IMR-90 (cell line): ENCODE measurements around the gene SPATA31E1. TPM values are rescaled to one million over a fixed set of nuclear protein-coding genes. Genes with fewer than 3 reads are reported as not detected.

Source experiments
- ATAC-seq: fragments of 200-7000 bp; cut with Tn5 transposase; 2 replicates; pipeline ENCODE4 v1.9.1; 2020; ENCODE audit warnings: low read depth, mild to moderate bottlenecking, moderate library complexity
- BruUV-seq: library from RNA; stranded (reverse); fragments of 400-500 nt; replicated peaks from 2 replicates; lab custom pipeline; 2021; lab: Mats Ljungman, UMichigan
- CTCF ChIA-PET: fragments of 300-600 bp; formaldehyde crosslinking; extraction: SDS; loops from one replicate; lab custom pipeline; 2021; ENCODE audit warnings: antibody characterized with exemption; lab: Yijun Ruan, JAX
- POLR2A ChIA-PET: fragments of 300-600 bp; sonication (Branson Sonifier 250); formaldehyde crosslinking; loops from one replicate; lab custom pipeline; 2022; ENCODE audit warnings: antibody characterized with exemption; ENCODE audit not compliant: unreplicated experiment; lab: Charles Lee
- DNase-seq: peaks from one replicate; pipeline ENCODE4 v3.0.0; 2013
- H2AFZ ChIP-seq: replicated peaks from 2 replicates; pipeline ENCODE3; 2013; ENCODE audit warnings: low read length, mild to moderate bottlenecking; ENCODE audit not compliant: poor library complexity
- H2AK5ac ChIP-seq: 2 replicates; pipeline ENCODE4 v1.6.1; 2013; ENCODE audit warnings: low read depth, low read length, inconsistent platforms
- H2AK9ac ChIP-seq: replicated peaks from 2 replicates; pipeline ENCODE3; 2013; ENCODE audit warnings: mild to moderate bottlenecking, low read depth, low read length, moderate library complexity; ENCODE audit not compliant: poor library complexity
- H2BK120ac ChIP-seq: 2 replicates; pipeline ENCODE4 v1.6.1; 2013; ENCODE audit warnings: low read depth, low read length, inconsistent platforms
- H2BK15ac ChIP-seq: 3 replicates; pipeline ENCODE4 v1.6.1; 2013; ENCODE audit warnings: low read depth, low read length, inconsistent platforms
- H2BK20ac ChIP-seq: 2 replicates; pipeline ENCODE4 v1.6.1; 2013; ENCODE audit warnings: low read depth, mild to moderate bottlenecking, inconsistent platforms, low read length, moderate library complexity
- H2BK5ac ChIP-seq: 2 replicates; pipeline ENCODE4 v1.6.1; 2013; ENCODE audit warnings: mild to moderate bottlenecking, low read depth, low read length, inconsistent platforms; ENCODE audit not compliant: poor library complexity, severe bottlenecking
- H3K14ac ChIP-seq: replicated peaks from 2 replicates; pipeline ENCODE4 v1.6.1; 2013; ENCODE audit warnings: low read depth, low read length, inconsistent platforms
- H3K18ac ChIP-seq: 2 replicates; pipeline ENCODE4 v1.6.1; 2013; ENCODE audit warnings: low read depth, low read length, control low read depth
- H3K23ac ChIP-seq: 2 replicates; pipeline ENCODE4 v1.6.1; 2013; ENCODE audit warnings: low read depth, low read length, inconsistent platforms
- H3K27ac ChIP-seq: 2 replicates; pipeline ENCODE4 v1.5.1; 2013; ENCODE audit warnings: mild to moderate bottlenecking, control low read depth, low read length; ENCODE audit not compliant: insufficient read depth
- H3K27me3 ChIP-seq: 2 replicates; pipeline ENCODE4 v1.6.1; 2013; ENCODE audit warnings: low read length; ENCODE audit not compliant: control insufficient read depth, insufficient read depth
- H3K36me3 ChIP-seq: 2 replicates; pipeline ENCODE4 v1.6.1; 2013; ENCODE audit warnings: low read length, mixed read lengths; ENCODE audit not compliant: control insufficient read depth, insufficient read depth
- H3K4ac ChIP-seq: 2 replicates; pipeline ENCODE4 v1.6.1; 2013; ENCODE audit warnings: low read depth, low read length, inconsistent platforms
- H3K4me1 ChIP-seq: 2 replicates; pipeline ENCODE4 v1.6.1; 2013; ENCODE audit warnings: low read length, mixed read lengths; ENCODE audit not compliant: control insufficient read depth, insufficient read depth
- H3K4me2 ChIP-seq: 2 replicates; pipeline ENCODE4 v1.6.1; 2013; ENCODE audit warnings: low read depth, mild to moderate bottlenecking, control low read depth, low read length, moderate library complexity
- H3K4me3 ChIP-seq: 2 replicates; pipeline ENCODE4 v1.5.1; 2013; ENCODE audit warnings: low read depth, mild to moderate bottlenecking, control low read depth, low read length, moderate library complexity; ENCODE audit not compliant: insufficient read depth
- H3K56ac ChIP-seq: 2 replicates; pipeline ENCODE4 v1.6.1; 2013; ENCODE audit warnings: low read length, inconsistent platforms; ENCODE audit not compliant: insufficient read depth; ENCODE audit errors: extremely low read depth
- H3K79me1 ChIP-seq, 2 experiments: 2 replicates each; pipeline ENCODE4 v1.6.1; 2013; ENCODE audit warnings: low read length in 2 of 2, inconsistent platforms in 1 of 2, low read depth in 1 of 2
- H3K9ac ChIP-seq: 2 replicates; pipeline ENCODE4 v1.6.1; 2013; ENCODE audit warnings: low read depth, low read length, control low read depth
- H3K9me1 ChIP-seq: 2 replicates; pipeline ENCODE4 v1.6.1; 2013; ENCODE audit warnings: low read length, inconsistent platforms; ENCODE audit not compliant: insufficient read depth
- H3K9me3 ChIP-seq: 2 replicates; pipeline ENCODE4 v1.6.1; 2013; ENCODE audit warnings: low read length; ENCODE audit not compliant: control insufficient read depth, insufficient read depth
- H4K20me1 ChIP-seq: 2 replicates; pipeline ENCODE4 v1.6.1; 2013; ENCODE audit warnings: low read length, inconsistent platforms; ENCODE audit not compliant: insufficient read depth
- H4K5ac ChIP-seq: 2 replicates; pipeline ENCODE4 v1.6.1; 2013; ENCODE audit warnings: mild to moderate bottlenecking, low read depth, low read length, control low read depth
- H4K8ac ChIP-seq, 2 experiments: 2 replicates each; pipeline ENCODE4 v1.6.1; 2013; ENCODE audit warnings: low read depth in 2 of 2, low read length in 2 of 2, control low read depth in 1 of 2, inconsistent platforms in 1 of 2
- H4K91ac ChIP-seq: 2 replicates; pipeline ENCODE4 v1.6.1; 2013; ENCODE audit warnings: low read depth, low read length, inconsistent platforms; ENCODE audit not compliant: insufficient read depth
- BHLHE40 ChIP-seq: fragments of 150-350 bp; IDR thresholded peaks from 2 replicates; pipeline ENCODE4 v1.6.1; 2016; ENCODE audit warnings: mild to moderate bottlenecking, low read depth, low read length
- CEBPB ChIP-seq: IDR thresholded peaks from 2 replicates; pipeline ENCODE4 v1.6.1; 2012; ENCODE audit warnings: low read depth, low read length, improper control_type of control experiment
- CHD1 ChIP-seq: IDR thresholded peaks from 2 replicates; pipeline ENCODE4 v1.6.1; 2012; ENCODE audit warnings: low read depth, low read length, improper control_type of control experiment
- CTCF ChIP-seq: conservative IDR thresholded peaks from 2 replicates; pipeline ENCODE4 v1.5.1; 2012; ENCODE audit warnings: mild to moderate bottlenecking, low read depth, low read length, improper control_type of control experiment
- ELK1 ChIP-seq: fragments of 150-350 bp; IDR thresholded peaks from 2 replicates; pipeline ENCODE4 v1.6.1; 2016; ENCODE audit warnings: low read depth, mild to moderate bottlenecking, low read length, moderate library complexity, borderline replicate concordance
- FOS ChIP-seq: fragments of 150-350 bp; IDR thresholded peaks from 2 replicates; pipeline ENCODE4 v1.6.1; 2016; ENCODE audit warnings: low read depth, low read length
- MXI1 ChIP-seq: IDR thresholded peaks from 2 replicates; pipeline ENCODE4 v1.6.1; 2012; ENCODE audit warnings: low read depth, mild to moderate bottlenecking, low read length, moderate library complexity, borderline replicate concordance
- NFE2L2 ChIP-seq: fragments of 150-350 bp; IDR thresholded peaks from 2 replicates; pipeline ENCODE4 v1.6.1; 2016; ENCODE audit warnings: low read depth, mild to moderate bottlenecking, low read length
- POLR2A ChIP-seq: IDR thresholded peaks from 2 replicates; pipeline ENCODE4 v1.6.1; 2012; ENCODE audit warnings: mild to moderate bottlenecking, low read depth, low read length
- RAD21 ChIP-seq: IDR thresholded peaks from 2 replicates; pipeline ENCODE4 v1.6.1; 2012; ENCODE audit warnings: low read length, improper control_type of control experiment
- RFX5 ChIP-seq: IDR thresholded peaks from 2 replicates; pipeline ENCODE4 v1.8.0; 2012; ENCODE audit warnings: low read depth, mild to moderate bottlenecking, low read length, moderate library complexity
- SMC3 ChIP-seq: fragments of 150-350 bp; IDR thresholded peaks from 2 replicates; pipeline ENCODE4 v1.6.1; 2016; ENCODE audit warnings: low read depth, mild to moderate bottlenecking, antibody characterized with exemption, low read length, moderate library complexity
- USF2 ChIP-seq: fragments of 150-350 bp; IDR thresholded peaks from 2 replicates; pipeline ENCODE4 v1.6.1; 2017; ENCODE audit warnings: mild to moderate bottlenecking, antibody characterized with exemption, low read length, low read depth
- whole genome bisulfite sequencing, 2 experiments: methylation state at CpG; one replicate each; pipeline versions ENCODE4 v1.1.5 to v1.1.7; 2013; ENCODE audit warnings: missing lambda C conversion rate in 2 of 2; ENCODE audit not compliant: insufficient read length in 1 of 2; ENCODE audit errors: extremely low coverage in 2 of 2; 5-methylcytosine and 5-hydroxymethylcytosine counted together
- dilution Hi-C: fragments of 300-500 bp; cut with HindIII; formaldehyde crosslinking; loops from one replicate; pipeline ENCODE4 v1.14.3; 2018; ENCODE audit warnings: low sequenced_read_pairs; ENCODE audit not compliant: unreplicated experiment
- in situ Hi-C: fragments of 300-500 bp; cut with MboI; formaldehyde crosslinking; loops from 3 replicates; pipeline ENCODE4 v1.14.3; 2019; ENCODE audit warnings: low sequenced_read_pairs, inconsistent platforms, mixed read lengths
- intact Hi-C: fragments of 100-400 bp; cut with micrococcal nuclease; formaldehyde crosslinking; loops from 2 replicates; pipeline ENCODE4 v1.10.0; 2022
- polyA plus RNA-seq, 3 experiments: library from polyadenylated mRNA; depleted of rRNA; stranded (reverse); fragments of >200 nt; gene quantifications; 2 replicates each; pipeline ENCODE4 v1.2.3, GENCODE V29; 2012; ENCODE audit warnings: low replicate concordance in 1 of 3
- total RNA-seq: library from RNA; depleted of rRNA; stranded (reverse); fragments of >200 nt; gene quantifications from 2 replicates; pipeline ENCODE4 v1.2.3, GENCODE V29; 2012

Gene SPATA31E1
- total and polyA plus RNA-seq, 2 of the 4 experiments (the other 2 are of a cell fraction): 0.03 TPM; not detected in 1

- BruUV-seq: no TSS peak
- Histone ChIP-seq H4K91ac (no peak overlapping the region), H2AK9ac (no peak overlapping the region), H2BK20ac (no peak overlapping the region), H3K9me3 (no peaks in the 10 kb centered on the region), H3K4me3 (no peak overlapping the region), H3K9ac (no peak overlapping the region), H3K4me2 (no peak overlapping the region), H3K36me3 (no peaks in the 10 kb centered on the region), H2AFZ (peak overlapping the region; percentile 55), H3K14ac (no peak overlapping the region; the same call in 1 of the 2 replicates), H2BK5ac (peak overlapping the region; percentile 88), H3K23ac (no peak overlapping the region), H3K27me3 (no peaks in the 10 kb centered on the region), H2BK15ac (peak overlapping the region; percentile 83; the same call in 1 of the 3 replicates), H3K56ac (no peak overlapping the region), H3K4ac (peak overlapping the region; percentile 54; the same call in 1 of the 2 replicates), H3K27ac (no peak overlapping the region), H3K9me1 (peaks cover 22% of the 10 kb centered on the region), H4K20me1 (no peaks in the 10 kb centered on the region), H4K8ac (no peak overlapping the region), H2BK120ac (no peak overlapping the region), H3K18ac (no peak overlapping the region), H2AK5ac (peak overlapping the region; percentile 97; the same call in 1 of the 2 replicates), H4K5ac (no peak overlapping the region), H3K4me1 (peaks cover 26% of the 10 kb centered on the region), H3K79me1 (no peaks in the 10 kb centered on the region)
- DNase-seq: no peak
- CTCF ChIA-PET: no interaction called here
- POLR2A ChIA-PET: no interaction called here
- 100% methylated on average over 3 of the region's 11 CpGs; no CpG with 5 or more reads in 1 of the 2 experiments for WGBS, 2 experiments
- in situ Hi-C loops: no loop called here
- TF ChIP-seq SMC3 (no peak), CEBPB (no peak), USF2 (no peak), RAD21 (no peak), CHD1 (no peak), BHLHE40 (no peak), MXI1 (no peak), POLR2A (no peak), FOS (no peak), NFE2L2 (no peak), CTCF (no peak), RFX5 (no peak), ELK1 (no peak)
- ATAC-seq: no peak
- intact Hi-C loops: no loop called here
- dilution Hi-C loops: no loop called here
These were observed 13.6 kb upstream of the SPATA31E1 start for GRCh38 chr9:87869082-87869481.
